Activated CD4-positive, alpha-beta T cell treated with anti-CD3 and anti-CD28 coated beads, Interleukin-2, amount 50 U/mL, for 4 hours (primary cell): ENCODE data around the gene FSTL4.

ENCODE experiments used
- DNase-seq, 2 experiments: peaks; one replicate each; pipeline ENCODE4 v3.0.0-alpha.2; 2020

FSTL4 gene

GRCh38 chr5:133275631-133276030 lies 336.7 kb downstream of the FSTL4 start:
- DNase-seq: no peak

GRCh38 chr5:133274597-133274935 lies 337.8 kb downstream of the FSTL4 start:
- DNase-seq: no peak

GRCh38 chr5:133273661-133274596 lies 338.4 kb downstream of the FSTL4 start:
- no peak for DNase-seq

- no peak for DNase-seq
These were observed 340.0 kb downstream of the FSTL4 start for GRCh38 chr5:133272345-133272744.

GRCh38 chr5:133271606-133272005 lies 340.7 kb downstream of the FSTL4 start:
- no peak for DNase-seq

GRCh38 chr5:133269691-133270090 lies 342.6 kb downstream of the FSTL4 start:
- DNase-seq: no peak

- no peak for DNase-seq
These were observed 344.7 kb downstream of the FSTL4 start for GRCh38 chr5:133267601-133268000.

- DNase-seq: no peak
These were observed 345.4 kb downstream of the FSTL4 start for GRCh38 chr5:133266966-133267365.

- DNase-seq: no peak
These were observed 345.8 kb downstream of the FSTL4 start for GRCh38 chr5:133266527-133266878.

GRCh38 chr5:133265720-133266526 lies 346.4 kb downstream of the FSTL4 start:
- no peak for DNase-seq

GRCh38 chr5:133265257-133265656 lies 347.1 kb downstream of the FSTL4 start:
- DNase-seq: no peak

GRCh38 chr5:133262690-133263089 lies 349.7 kb downstream of the FSTL4 start:
- DNase-seq: no peak

GRCh38 chr5:133261993-133262392 lies 350.3 kb downstream of the FSTL4 start:
- DNase-seq: no peak

GRCh38 chr5:133260715-133261114 lies 351.6 kb downstream of the FSTL4 start:
- DNase-seq: no peak

- no peak for DNase-seq
These were observed 352.9 kb downstream of the FSTL4 start for GRCh38 chr5:133259199-133259997.

- DNase-seq: no peak
These were observed 354.4 kb downstream of the FSTL4 start for GRCh38 chr5:133257977-133258376.

GRCh38 chr5:133256276-133256675 lies 356.1 kb downstream of the FSTL4 start:
- no peak for DNase-seq

- DNase-seq: no peak
These were observed 357.5 kb downstream of the FSTL4 start for GRCh38 chr5:133254803-133255202.

GRCh38 chr5:133253671-133254070 lies 358.7 kb downstream of the FSTL4 start:
- DNase-seq: no peak

- DNase-seq: no peak
These were observed 359.3 kb downstream of the FSTL4 start for GRCh38 chr5:133253070-133253469.

- no peak for DNase-seq
These were observed 360.2 kb downstream of the FSTL4 start for GRCh38 chr5:133252133-133252480.

- no peak for DNase-seq
These were observed 360.8 kb downstream of the FSTL4 start for GRCh38 chr5:133251296-133252132.
